OCI-LY7 (cell line): ENCODE data around the gene GP2. TPM values are rescaled to one million over a fixed set of nuclear protein-coding genes. Genes with fewer than 3 reads are reported as not detected.

Experiments
- BruUV-seq: library from RNA; stranded (reverse); fragments of 400-500 nt; replicated peaks from 2 replicates; lab custom pipeline; 2021; lab: Mats Ljungman, UMichigan
- CTCF ChIA-PET: fragments of 300-600 bp; sonication (Branson Sonifier 250); formaldehyde crosslinking; loops from one replicate; lab custom pipeline; 2022; ENCODE audit warnings: antibody characterized with exemption; ENCODE audit not compliant: unreplicated experiment; lab: Charles Lee
- POLR2A ChIA-PET: fragments of 300-600 bp; sonication (Branson Sonifier 250); formaldehyde crosslinking; loops from one replicate; lab custom pipeline; 2022; ENCODE audit warnings: antibody characterized with exemption; lab: Charles Lee
- DNase-seq: peaks from one replicate; pipeline ENCODE4 v3.0.0-alpha.2; 2015; ENCODE audit warnings: low spot score
- H2AFZ ChIP-seq: fragments of 200-600 bp; sonication (generic), shearing (Covaris generic); 2 replicates; pipeline ENCODE4 v1.6.1; 2014; ENCODE audit warnings: mild to moderate bottlenecking, antibody characterized with exemption, low read length, moderate library complexity
- H3K27ac ChIP-seq: fragments of 200-600 bp; sonication (generic); 2 replicates; pipeline ENCODE4 v1.5.1; 2014; ENCODE audit warnings: mixed run types, low read depth, mild to moderate bottlenecking, moderate library complexity, low read length, inconsistent platforms; ENCODE audit not compliant: poor library complexity, severe bottlenecking
- H3K36me3 ChIP-seq: fragments of 200-600 bp; sonication (generic); 2 replicates; pipeline ENCODE4 v1.6.1; 2014; ENCODE audit warnings: mild to moderate bottlenecking, antibody characterized with exemption, low read length, moderate library complexity, mixed read lengths; ENCODE audit not compliant: insufficient read depth
- H3K4me1 ChIP-seq: fragments of 200-600 bp; sonication (generic); 2 replicates; pipeline ENCODE4 v1.5.1; 2014; ENCODE audit warnings: mild to moderate bottlenecking, low read length; ENCODE audit not compliant: insufficient read depth, poor library complexity, severe bottlenecking
- H3K4me2 ChIP-seq: fragments of 200-600 bp; sonication (generic); 2 replicates; pipeline ENCODE4 v1.6.1; 2014; ENCODE audit warnings: mild to moderate bottlenecking, low read length
- H3K4me3 ChIP-seq: fragments of 200-600 bp; sonication (generic); 2 replicates; pipeline ENCODE4 v1.5.1; 2014; ENCODE audit warnings: mild to moderate bottlenecking, low read depth, low read length; ENCODE audit not compliant: poor library complexity, severe bottlenecking
- H3K79me2 ChIP-seq: fragments of 200-600 bp; sonication (generic); 2 replicates; pipeline ENCODE4 v1.6.1; 2016; ENCODE audit warnings: low read depth, mild to moderate bottlenecking, low read length, moderate library complexity, mixed read lengths; ENCODE audit not compliant: insufficient read depth
- H3K9me2 ChIP-seq: fragments of 200-600 bp; sonication (generic); 2 replicates; pipeline ENCODE4 v1.6.1; 2016; ENCODE audit warnings: mild to moderate bottlenecking, low read length, mixed read lengths; ENCODE audit not compliant: insufficient read depth
- H3K9me3 ChIP-seq: fragments of 200-600 bp; sonication (generic); 2 replicates; pipeline ENCODE4 v1.6.1; 2014; ENCODE audit warnings: mild to moderate bottlenecking, mixed run types, low read length, mixed read lengths
- H4K20me1 ChIP-seq: fragments of 200-600 bp; sonication (generic); 2 replicates; pipeline ENCODE4 v1.6.1; 2014; ENCODE audit warnings: mild to moderate bottlenecking, antibody characterized with exemption, low read length, moderate library complexity, mixed read lengths; ENCODE audit not compliant: insufficient read depth
- CTCF ChIP-seq: fragments of 200-600 bp; sonication (generic); conservative IDR thresholded peaks from 2 replicates; pipeline ENCODE4 v1.5.1; 2014; ENCODE audit warnings: mild to moderate bottlenecking, antibody characterized with exemption, low read length, moderate library complexity, mixed read lengths
- EZH2phosphoT487 ChIP-seq: fragments of 200-600 bp; sonication (generic); IDR thresholded peaks from 2 replicates; pipeline ENCODE4 v1.6.1; 2018; ENCODE audit warnings: low read depth, borderline replicate concordance, mild to moderate bottlenecking, mixed run types, antibody characterized with exemption, low read length, moderate library complexity, mixed read lengths
- intact Hi-C: fragments of 100-400 bp; cut with micrococcal nuclease; formaldehyde crosslinking; loops from one replicate; pipeline ENCODE4 v1.10.0; 2022; ENCODE audit not compliant: unreplicated experiment
- total RNA-seq, 2 experiments: library from RNA; depleted of rRNA in 1 of 2; stranded (reverse); fragments of >200 nt in 1 of 2; shearing (Covaris generic) in 1 of 2; gene quantifications; 2 replicates each; pipeline ENCODE4 v1.2.3, GENCODE V29; 2014 to 2022

The GP2 gene
- total RNA-seq, 2 experiments from 2014 or later: not detected

- TF ChIP-seq CTCF: no peak
- no peak for TF ChIP-seq EZH2phosphoT487
- intact Hi-C loops: no loop called here
- Histone ChIP-seq H4K20me1 (no peaks in the 10 kb centered on the region), H3K27ac (no peak overlapping the region), H2AFZ (no peak overlapping the region), H3K9me3 (no peaks in the 10 kb centered on the region), H3K4me1 (no peaks in the 10 kb centered on the region), H3K79me2 (no peaks in the 10 kb centered on the region), H3K4me2 (no peak overlapping the region), H3K36me3 (no peaks in the 10 kb centered on the region), H3K9me2 (no peaks in the 10 kb centered on the region), H3K4me3 (no peak overlapping the region)
- DNase-seq: no peak
- CTCF ChIA-PET: no interaction called here
- POLR2A ChIA-PET: no interaction called here
- BruUV-seq: no TSS peak
Measured at GRCh38 chr16:20263138-20263855, 64.0 kb downstream of the GP2 start.

- ChIA-PET CTCF (no interaction called here), POLR2A (no interaction called here)
- Histone ChIP-seq H3K36me3 (no peaks in the 10 kb centered on the region), H3K4me1 (no peaks in the 10 kb centered on the region), H3K4me2 (no peak overlapping the region), H3K9me3 (no peaks in the 10 kb centered on the region), H3K4me3 (no peak overlapping the region), H3K79me2 (no peaks in the 10 kb centered on the region), H3K9me2 (no peaks in the 10 kb centered on the region), H3K27ac (no peak overlapping the region), H2AFZ (no peak overlapping the region), H4K20me1 (no peaks in the 10 kb centered on the region)
- no TSS peak for BruUV-seq
- intact Hi-C loops: no loop called here
- DNase-seq: no peak
- TF ChIP-seq EZH2phosphoT487: no peak
- no peak for TF ChIP-seq CTCF
Measured at GRCh38 chr16:20262248-20262647, 65.1 kb downstream of the GP2 start.

- no peaks in the 10 kb centered on the region for H4K20me1 ChIP-seq
- no peak overlapping the region for H3K27ac ChIP-seq
- H3K4me1 ChIP-seq: no peaks in the 10 kb centered on the region
- TF ChIP-seq EZH2phosphoT487 (no peak), CTCF (no peak)
- ChIA-PET CTCF (no interaction called here), POLR2A (no interaction called here)
- H3K9me2 ChIP-seq: no peaks in the 10 kb centered on the region
- H3K36me3 ChIP-seq: no peaks in the 10 kb centered on the region
- no peaks in the 10 kb centered on the region for H3K79me2 ChIP-seq
- H3K9me3 ChIP-seq: no peaks in the 10 kb centered on the region
- DNase-seq: no peak
- no TSS peak for BruUV-seq
- H3K4me2 ChIP-seq: no peak overlapping the region
- no peak overlapping the region for H2AFZ ChIP-seq
- intact Hi-C loops: no loop called here
- H3K4me3 ChIP-seq: no peak overlapping the region
Measured at GRCh38 chr16:20260215-20261009, 66.9 kb downstream of the GP2 start.
